ENCODE results near the gene NR4A2.

- no peak for TF ChIP-seq REST (IDR thresholded peaks at IDR 0.05; ENCODE audit: low read depth)
- TF ChIP-seq RAD21 (IDR thresholded peaks at IDR 0.05; ENCODE audit: low read depth), result no peak
- no peak for TF ChIP-seq CTCF (IDR thresholded peaks at IDR 0.05 in 2 of 3, conservative IDR thresholded peaks at IDR 0.05 in 1 of 3; ENCODE audit: borderline replicate concordance in 1 of 3, insufficient read depth in 1 of 3, low read depth in 2 of 3, low read length in 2 of 3)
Observed at GRCh38 chr2:156332534-156333273, at the start of gene NR4A2.
